GM23248 (cell line): Measurements from ENCODE around the gene MGAM2. TPM values are rescaled to one million over a fixed set of nuclear protein-coding genes. Genes with fewer than 3 reads are reported as not detected.

Experiments used
- DNase-seq: peaks from one replicate; pipeline ENCODE4 v3.0.0-alpha.2; 2015
- H2AFZ ChIP-seq: fragments of 200-600 bp; sonication (generic); 2 replicates; pipeline ENCODE4 v1.6.1; 2016; ENCODE audit warnings: antibody characterized with exemption
- H3F3A ChIP-seq: fragments of 200-600 bp; sonication (generic); 2 replicates; pipeline ENCODE4 v1.6.1; 2016; ENCODE audit warnings: mild to moderate bottlenecking, antibody characterized with exemption, mixed run types; ENCODE audit not compliant: insufficient read depth
- H3K27ac ChIP-seq: fragments of 200-600 bp; sonication (generic); 2 replicates; pipeline ENCODE4 v1.5.1; 2016; ENCODE audit warnings: mild to moderate bottlenecking
- H3K27me3 ChIP-seq: fragments of 200-600 bp; sonication (generic); replicated peaks from 2 replicates; pipeline ENCODE4 v1.6.1; 2016; ENCODE audit warnings: mild to moderate bottlenecking; ENCODE audit not compliant: insufficient read depth
- H3K36me3 ChIP-seq: fragments of 200-600 bp; sonication (generic); 2 replicates; pipeline ENCODE4 v1.6.1; 2016; ENCODE audit warnings: low read depth, mild to moderate bottlenecking
- H3K4me1 ChIP-seq: fragments of 200-600 bp; sonication (generic); 2 replicates; pipeline ENCODE4 v1.6.1; 2016; ENCODE audit warnings: mild to moderate bottlenecking; ENCODE audit not compliant: insufficient read depth
- H3K4me2 ChIP-seq: fragments of 200-600 bp; sonication (generic); one replicate; pipeline ENCODE4 v1.6.1; 2016; ENCODE audit warnings: mild to moderate bottlenecking; ENCODE audit not compliant: unreplicated experiment
- H3K4me3 ChIP-seq: fragments of 200-600 bp; sonication (generic); 2 replicates; pipeline ENCODE4 v1.5.1; 2016; ENCODE audit warnings: mild to moderate bottlenecking
- H3K79me2 ChIP-seq: fragments of 200-600 bp; sonication (generic); 2 replicates; pipeline ENCODE4 v1.6.1; 2016; ENCODE audit warnings: mild to moderate bottlenecking; ENCODE audit not compliant: insufficient read depth
- H3K9ac ChIP-seq: fragments of 200-600 bp; sonication (generic); 2 replicates; pipeline ENCODE4 v1.6.1; 2016; ENCODE audit warnings: mild to moderate bottlenecking
- H3K9me2 ChIP-seq: fragments of 200-600 bp; sonication (generic); 2 replicates; pipeline ENCODE4 v1.6.1; 2016; ENCODE audit warnings: mixed run types, mild to moderate bottlenecking, moderate library complexity; ENCODE audit not compliant: insufficient read depth
- H3K9me3 ChIP-seq: fragments of 200-600 bp; sonication (generic); one replicate; pipeline ENCODE4 v1.6.1; 2017; ENCODE audit warnings: low read depth
- H4K20me1 ChIP-seq: fragments of 200-600 bp; sonication (generic); 2 replicates; pipeline ENCODE4 v1.6.0; 2016; ENCODE audit not compliant: insufficient read depth
- EZH2 ChIP-seq: fragments of 200-600 bp; sonication (generic); IDR thresholded peaks from 2 replicates; pipeline ENCODE4 v1.6.1; 2018; ENCODE audit warnings: antibody characterized with exemption, mild to moderate bottlenecking; ENCODE audit not compliant: insufficient read depth, poor library complexity, severe bottlenecking
- EZH2phosphoT487 ChIP-seq: fragments of 200-600 bp; sonication (generic); IDR thresholded peaks from 2 replicates; pipeline ENCODE4 v1.6.1; 2018; ENCODE audit warnings: antibody characterized with exemption, moderate library complexity, mild to moderate bottlenecking, low read depth; ENCODE audit not compliant: insufficient read depth
- WGBS, 2 experiments: methylation state at CpG; one replicate each; pipeline ENCODE4 v1.1.6; 2015 to 2017; ENCODE audit warnings: low lambda C conversion rate in 2 of 2, low coverage in 1 of 2; ENCODE audit errors: missing lambda C conversion rate in 2 of 2; 5-methylcytosine and 5-hydroxymethylcytosine counted together
- in situ Hi-C: fragments of 300-500 bp; cut with MboI; formaldehyde crosslinking; loops from 2 replicates; pipeline ENCODE4 v1.15.0; 2020
- polyA plus RNA-seq: library from polyadenylated mRNA; unstranded; fragments of >200 nt; fragmentation: Nextera tagmentation; extraction: Ambion mirVana; gene quantifications from 2 replicates; pipeline ENCODE4 v1.2.1, GENCODE V29; 2016
- total RNA-seq: library from RNA; depleted of rRNA; stranded (reverse); fragments of >200 nt; shearing (Covaris generic); gene quantifications from 2 replicates; pipeline ENCODE4 v1.2.3, GENCODE V29; 2014

The MGAM2 gene
- total and polyA plus RNA-seq, 2 experiments from 2014 or later: not detected

DNA sequence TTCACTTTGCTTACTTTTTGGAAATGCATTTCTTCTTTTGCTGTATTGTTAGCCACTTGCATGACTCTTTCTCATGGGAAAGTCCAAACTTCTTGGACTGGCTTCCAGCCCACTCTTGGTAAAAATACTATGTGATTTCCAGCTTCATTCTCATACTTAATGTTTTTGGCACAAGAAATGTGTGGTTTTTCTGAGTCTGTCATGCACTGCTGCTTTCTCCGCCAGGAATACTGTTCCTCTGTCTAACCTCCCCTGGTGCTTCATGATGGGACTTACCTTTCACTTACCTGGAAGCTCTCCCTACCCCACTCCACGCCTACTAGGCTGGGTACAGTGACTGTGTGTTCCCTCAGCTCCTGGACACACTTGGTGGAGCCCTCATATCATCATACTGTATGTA is 18.7 kb downstream of the MGAM2 start:
- TF ChIP-seq EZH2phosphoT487 (no peak), EZH2 (no peak)
- 8 to 13% methylated on average over 2 of the region's 2 CpGs for WGBS, 2 experiments
- H3K9me2 ChIP-seq: no peaks in the 10 kb centered on the region
- H3K27ac ChIP-seq: no peak overlapping the region
- no peaks in the 10 kb centered on the region for H3K79me2 ChIP-seq
- H3K9ac ChIP-seq: no peak overlapping the region
- peak; percentile 18 for DNase-seq
- no peaks in the 10 kb centered on the region for H3F3A ChIP-seq
- no peak overlapping the region for H3K4me2 ChIP-seq
- H3K36me3 ChIP-seq: no peaks in the 10 kb centered on the region
- H3K4me3 ChIP-seq: no peak overlapping the region
- H3K9me3 ChIP-seq: no peaks in the 10 kb centered on the region
- H4K20me1 ChIP-seq: no peaks in the 10 kb centered on the region
- in situ Hi-C loops: no loop called here
- H3K4me1 ChIP-seq: no peaks in the 10 kb centered on the region
- H3K27me3 ChIP-seq: no peaks in the 10 kb centered on the region
- no peak overlapping the region for H2AFZ ChIP-seq

DNA sequence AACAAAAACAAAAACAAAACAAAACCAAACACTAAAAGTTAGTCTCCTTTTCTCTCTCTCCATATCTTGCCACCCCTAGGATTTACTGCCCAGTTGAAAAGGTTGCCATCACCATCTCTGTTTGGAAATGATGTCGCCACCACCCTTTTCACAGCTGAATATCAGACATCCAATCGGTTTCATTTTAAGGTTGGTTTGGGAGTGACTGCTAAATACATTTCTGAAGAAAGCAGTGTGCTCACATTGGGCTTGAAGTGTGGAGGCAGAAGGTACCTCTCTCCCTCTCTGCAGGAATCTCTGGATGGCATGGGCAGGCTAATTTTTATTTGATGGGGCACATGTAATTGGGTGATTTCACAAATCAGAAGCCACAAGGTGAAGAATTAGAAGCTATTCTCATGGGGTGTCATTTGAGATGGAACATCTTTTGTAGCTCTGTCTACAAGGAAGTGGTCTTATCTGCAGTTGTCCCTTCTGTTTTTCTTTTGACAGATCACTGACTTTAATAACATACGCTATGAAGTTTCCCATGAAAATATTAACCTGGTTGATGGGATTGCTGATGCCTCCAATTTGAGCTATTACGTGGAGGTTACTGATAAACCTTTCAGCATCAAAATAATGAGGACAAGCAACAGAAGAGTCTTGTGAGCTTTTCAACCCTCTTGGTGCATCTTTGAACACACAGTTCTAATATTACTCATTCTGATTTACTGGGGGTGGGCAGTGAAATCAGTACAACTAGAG is 20.1 kb downstream of the MGAM2 start:
- Histone ChIP-seq H3K4me1 (no peaks in the 10 kb centered on the region), H3K4me2 (no peak overlapping the region), H3K9me3 (no peaks in the 10 kb centered on the region), H2AFZ (no peak overlapping the region), H3K9ac (no peak overlapping the region), H3K27me3 (no peaks in the 10 kb centered on the region), H3K9me2 (no peaks in the 10 kb centered on the region), H4K20me1 (no peaks in the 10 kb centered on the region), H3K79me2 (no peaks in the 10 kb centered on the region), H3K4me3 (no peak overlapping the region), H3K36me3 (no peaks in the 10 kb centered on the region), H3K27ac (no peak overlapping the region), H3F3A (no peaks in the 10 kb centered on the region)
- DNase-seq: no peak
- in situ Hi-C loops: no loop called here
- TF ChIP-seq EZH2phosphoT487 (no peak), EZH2 (no peak)
- WGBS, 2 experiments: 69 to 74% methylated on average over 4 of the region's 4 CpGs

GRCh38 chr7:142133731-142134148 is 22.2 kb downstream of the MGAM2 start:
- Histone ChIP-seq H3K9ac (no peak overlapping the region), H3K4me1 (no peaks in the 10 kb centered on the region), H3K4me2 (no peak overlapping the region), H3K27ac (no peak overlapping the region), H3K9me3 (no peaks in the 10 kb centered on the region), H3K4me3 (no peak overlapping the region), H3K27me3 (no peaks in the 10 kb centered on the region), H3K36me3 (no peaks in the 10 kb centered on the region), H4K20me1 (no peaks in the 10 kb centered on the region), H2AFZ (no peak overlapping the region), H3F3A (no peaks in the 10 kb centered on the region), H3K79me2 (no peaks in the 10 kb centered on the region), H3K9me2 (no peaks in the 10 kb centered on the region)
- no peak for DNase-seq
- no peak for TF ChIP-seq EZH2
- no peak for TF ChIP-seq EZH2phosphoT487
- 58 to 61% methylated on average over 7 to 8 of the region's 8 CpGs for WGBS, 2 experiments
- in situ Hi-C loops: no loop called here

GRCh38 chr7:142134909-142135308 is 23.4 kb downstream of the MGAM2 start:
- no peaks in the 10 kb centered on the region for H3K79me2 ChIP-seq
- no peak overlapping the region for H3K9ac ChIP-seq
- in situ Hi-C loops: no loop called here
- no peaks in the 10 kb centered on the region for H3K4me1 ChIP-seq
- no peak overlapping the region for H3K4me3 ChIP-seq
- H3K27ac ChIP-seq: no peak overlapping the region
- no peaks in the 10 kb centered on the region for H3K36me3 ChIP-seq
- H3F3A ChIP-seq: no peaks in the 10 kb centered on the region
- no peak overlapping the region for H2AFZ ChIP-seq
- DNase-seq: no peak
- WGBS, 2 experiments: 40% methylated on average over 3 of the region's 3 CpGs
- no peaks in the 10 kb centered on the region for H3K9me2 ChIP-seq
- TF ChIP-seq EZH2 (no peak), EZH2phosphoT487 (no peak)
- H3K9me3 ChIP-seq: no peaks in the 10 kb centered on the region
- H4K20me1 ChIP-seq: no peaks in the 10 kb centered on the region
- H3K27me3 ChIP-seq: no peaks in the 10 kb centered on the region
- H3K4me2 ChIP-seq: no peak overlapping the region
